ENCODE results near the gene FBXO15. TPM values are rescaled to one million over a fixed set of nuclear protein-coding genes. Genes with fewer than 3 reads are reported as not detected.

The FBXO15 gene
- total RNA-seq, 4 donors from 2014 or later, result not detected

- no peaks in the 10 kb centered on the region for H3K36me3 ChIP-seq
- no peak for TF ChIP-seq POLR2A (IDR thresholded peaks at IDR 0.05)
- no peak for TF ChIP-seq CTCF (IDR thresholded peaks at IDR 0.05)
- H3K27me3 ChIP-seq, result no peaks in the 10 kb centered on the region
- H3K4me3 ChIP-seq, result no peak overlapping the region
- no peak for DNase-seq
- no peaks in the 10 kb centered on the region for H3K9me3 ChIP-seq
- no peak overlapping the region for H3K27ac ChIP-seq
- no peaks in the 10 kb centered on the region for H3K4me1 ChIP-seq
These were observed 18.8 kb upstream of the FBXO15 start for GRCh38 chr18:74166386-74166785.

GRCh38 chr18:74163019-74163660, 15.5 kb upstream of the FBXO15 start:
- no peaks in the 10 kb centered on the region for H3K9me3 ChIP-seq
- H3K4me3 ChIP-seq, result no peak overlapping the region
- no peaks in the 10 kb centered on the region for H3K27me3 ChIP-seq
- H3K36me3 ChIP-seq, result peaks cover 0 to 27% (median 0%) of the 10 kb centered on the region in 3 donors
- H3K4me1 ChIP-seq, result no peaks in the 10 kb centered on the region
- no peak for TF ChIP-seq CTCF (IDR thresholded peaks at IDR 0.05)
- no peak for TF ChIP-seq POLR2A (IDR thresholded peaks at IDR 0.05)
- DNase-seq, result no peak
- no peak overlapping the region for H3K27ac ChIP-seq

- H3K9me3 ChIP-seq, result no peaks in the 10 kb centered on the region
- TF ChIP-seq CTCF (IDR thresholded peaks at IDR 0.05), result no peak
- H3K4me3 ChIP-seq, result no peak overlapping the region
- peaks cover 0 to 61% (median 0%) of the 10 kb centered on the region in 3 donors for H3K36me3 ChIP-seq
- H3K27ac ChIP-seq, result no peak overlapping the region
- peaks cover 0 to 12% (median 0%) of the 10 kb centered on the region in 4 donors for H3K4me1 ChIP-seq
- no peak for DNase-seq
- H3K27me3 ChIP-seq, result no peaks in the 10 kb centered on the region
These were observed 7.6 kb upstream of the FBXO15 start for GRCh38 chr18:74155276-74155675.

DNA sequence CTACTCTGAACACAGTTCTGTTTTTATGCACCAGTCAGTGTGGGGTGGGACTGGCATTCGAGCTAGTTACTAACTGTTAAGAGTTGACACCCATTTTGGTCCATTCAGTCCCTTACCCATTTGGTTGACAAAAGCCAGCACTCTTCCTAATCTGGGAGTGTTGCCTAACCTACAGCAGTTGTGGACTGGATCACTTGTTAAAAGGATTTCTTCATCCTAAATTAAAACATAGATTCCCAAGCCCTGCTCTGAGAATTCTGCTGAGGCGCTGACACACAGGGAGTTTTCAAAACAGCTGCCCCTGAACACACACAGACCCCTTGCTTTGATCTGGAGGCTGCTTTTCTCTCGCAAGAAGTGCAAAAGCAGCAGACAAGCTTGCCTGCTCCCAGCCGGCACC, 7.1 kb upstream of the FBXO15 start:
- TF ChIP-seq CTCF (IDR thresholded peaks at IDR 0.05) (no peak), POLR2A (IDR thresholded peaks at IDR 0.05) (no peak)
- Histone ChIP-seq H3K4me3 (no peak overlapping the region), H3K9me3 (no peaks in the 10 kb centered on the region), H3K4me1 (peaks cover 0 to 17% (median 0%) of the 10 kb centered on the region in 4 donors), H3K27ac (no peak overlapping the region), H3K27me3 (no peaks in the 10 kb centered on the region), H3K36me3 (peaks cover 0 to 56% (median 0%) of the 10 kb centered on the region in 3 donors)
- no peak for DNase-seq

DNA sequence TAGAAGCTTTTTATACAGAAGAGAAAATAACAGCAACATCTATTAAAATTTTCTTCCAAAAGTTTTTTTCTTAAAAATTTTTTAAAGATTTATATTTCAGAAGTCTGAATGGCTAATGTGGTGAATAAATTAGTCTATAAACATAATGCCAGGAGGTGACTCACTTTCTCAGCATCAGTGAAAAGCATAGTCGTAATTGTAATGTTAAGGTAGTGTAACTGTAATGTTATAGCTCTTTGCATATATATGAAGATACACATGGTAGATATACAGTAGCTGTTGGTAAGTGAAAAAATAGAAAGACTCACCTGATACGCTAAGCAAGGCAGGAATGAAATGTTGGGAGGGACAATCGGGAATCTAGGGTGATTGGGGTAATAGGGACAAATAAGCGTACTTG, 6.2 kb upstream of the FBXO15 start:
- DNase-seq, result no peak
- peaks cover 0 to 22% (median 1%) of the 10 kb centered on the region in 4 donors for H3K4me1 ChIP-seq
- TF ChIP-seq POLR2A (IDR thresholded peaks at IDR 0.05) (no peak), CTCF (IDR thresholded peaks at IDR 0.05) (no peak)
- H3K36me3 ChIP-seq, result peaks cover 0 to 48% (median 0%) of the 10 kb centered on the region in 3 donors
- H3K27me3 ChIP-seq, result no peaks in the 10 kb centered on the region
- no peak overlapping the region for H3K4me3 ChIP-seq
- H3K9me3 ChIP-seq, result no peaks in the 10 kb centered on the region
- no peak overlapping the region for H3K27ac ChIP-seq
